Skeletal muscle cell (primary cell): Measurements from ENCODE around the gene ASPHD1.
"Not testable (repeated sequence)": the region's sequence is repeated elsewhere in the genome, so short reads cannot be mapped to it uniquely, and the experiment has no call there.

ENCODE experiments used
- DNase-seq: peaks from one replicate; pipeline ENCODE4 v3.0.0-alpha.2; 2010; ENCODE audit warnings: low read depth
- H3K4me3 ChIP-seq: 2 replicates; pipeline ENCODE4 v1.5.1; 2011; ENCODE audit warnings: low read depth, mild to moderate bottlenecking, control low read depth, low read length, moderate library complexity

ASPHD1 gene

DNA sequence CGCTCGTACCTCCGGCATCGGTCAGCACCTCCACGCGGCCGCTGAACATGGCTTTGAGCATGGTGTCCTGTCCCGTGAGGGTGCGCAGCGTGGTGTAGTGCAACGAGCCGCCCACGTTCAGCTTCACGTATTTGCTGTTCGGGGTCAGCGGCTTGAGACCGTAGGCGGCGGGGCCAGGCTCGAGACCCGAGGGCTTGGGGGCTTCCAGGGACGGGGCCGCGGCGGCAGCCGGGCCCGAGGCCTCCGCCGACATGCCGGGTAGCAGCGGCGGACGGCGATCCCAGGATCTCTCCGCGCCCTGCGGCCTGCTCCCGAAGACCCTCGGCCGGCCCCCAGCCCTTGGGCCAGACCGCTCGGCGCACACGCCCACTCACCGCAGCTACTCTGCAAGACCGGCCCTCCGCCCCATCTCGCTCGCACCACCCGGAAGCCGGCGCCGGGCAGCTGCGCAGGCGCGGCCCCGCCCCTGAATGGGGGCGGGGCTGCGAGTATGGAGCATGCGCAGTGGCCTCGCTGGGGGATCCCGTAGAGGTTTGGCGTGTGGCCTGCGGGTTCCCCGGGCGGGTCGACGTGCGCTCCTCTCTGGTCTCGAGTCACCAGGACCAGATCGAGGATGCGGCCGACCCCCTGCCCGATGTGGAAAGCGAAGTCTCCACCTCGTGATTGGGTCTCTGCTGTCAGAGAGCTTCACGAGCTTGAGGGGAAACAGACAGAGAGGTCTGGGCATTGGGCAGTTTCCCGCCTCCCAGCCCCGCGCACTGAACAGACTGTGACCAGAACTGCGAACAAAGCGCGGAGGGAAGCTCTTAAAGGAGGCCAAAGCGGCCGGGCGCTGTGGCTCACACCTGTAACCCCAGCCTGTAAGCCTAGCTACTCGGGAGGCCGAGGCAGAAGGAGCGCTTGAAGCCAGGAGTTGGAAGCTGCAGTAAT, 25.8 kb downstream of the ASPHD1 start, which contains the start of gene KCTD13:
Gene KCTD13, minus strand, starts transcription at position 446 of the 930 bp plus-strand sequence. Its CDS starts 193 bp downstream, at position 253.
- H3K4me3 ChIP-seq = peak within 1 kb of the TSS; percentile 94
- DNase-seq = peak; percentile 34

GRCh38 chr16:29926711-29927052, 26.4 kb downstream of the ASPHD1 start:
- peak overlapping the region; percentile 94 for H3K4me3 ChIP-seq
- DNase-seq = no peak

GRCh38 chr16:29927070-29927905, 27.0 kb downstream of the ASPHD1 start:
- H3K4me3 ChIP-seq = peak overlapping the region; percentile 94
- DNase-seq = no peak

DNA sequence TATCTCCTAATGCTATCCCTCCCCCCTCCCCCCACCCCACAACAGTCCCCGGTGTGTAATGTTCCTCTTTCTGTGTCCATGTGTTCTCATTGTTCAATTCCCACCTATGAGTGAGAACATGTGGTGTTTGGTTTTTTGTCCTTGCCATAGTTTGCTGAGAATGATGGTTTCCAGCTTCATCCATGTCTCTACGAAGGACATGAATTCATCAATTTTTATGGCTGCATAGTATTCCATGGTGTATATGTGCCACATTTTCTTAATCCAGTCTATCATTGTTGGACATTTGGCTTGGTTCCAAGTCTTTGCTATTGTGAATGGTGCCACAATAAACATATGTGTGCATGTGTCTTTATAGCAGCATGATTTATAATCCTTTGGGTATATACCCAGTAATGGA, 31.5 kb downstream of the ASPHD1 start:
- not testable (repeated sequence) for DNase-seq, H3K4me3 ChIP-seq

DNA sequence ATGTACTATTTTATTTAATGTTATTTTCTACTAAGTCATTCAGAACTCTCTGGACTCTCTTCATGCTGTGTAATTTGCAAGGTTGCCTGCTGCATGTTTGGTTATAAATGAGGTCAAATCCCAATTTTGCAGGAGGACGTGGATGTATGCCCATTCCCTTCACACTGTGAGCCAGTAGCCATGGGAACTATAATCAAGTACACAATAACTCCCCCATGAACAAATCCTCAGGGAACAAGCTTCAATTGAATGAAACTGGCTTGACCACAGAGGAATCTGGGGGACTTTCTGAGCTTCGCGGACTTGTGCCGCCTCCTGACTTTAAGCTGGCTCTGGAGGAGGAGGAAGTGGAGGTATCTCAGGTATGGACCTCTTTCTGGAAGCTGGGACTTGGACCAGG, 40.4 kb downstream of the ASPHD1 start:
- DNase-seq = no peak
- no peak overlapping the region for H3K4me3 ChIP-seq

DNA sequence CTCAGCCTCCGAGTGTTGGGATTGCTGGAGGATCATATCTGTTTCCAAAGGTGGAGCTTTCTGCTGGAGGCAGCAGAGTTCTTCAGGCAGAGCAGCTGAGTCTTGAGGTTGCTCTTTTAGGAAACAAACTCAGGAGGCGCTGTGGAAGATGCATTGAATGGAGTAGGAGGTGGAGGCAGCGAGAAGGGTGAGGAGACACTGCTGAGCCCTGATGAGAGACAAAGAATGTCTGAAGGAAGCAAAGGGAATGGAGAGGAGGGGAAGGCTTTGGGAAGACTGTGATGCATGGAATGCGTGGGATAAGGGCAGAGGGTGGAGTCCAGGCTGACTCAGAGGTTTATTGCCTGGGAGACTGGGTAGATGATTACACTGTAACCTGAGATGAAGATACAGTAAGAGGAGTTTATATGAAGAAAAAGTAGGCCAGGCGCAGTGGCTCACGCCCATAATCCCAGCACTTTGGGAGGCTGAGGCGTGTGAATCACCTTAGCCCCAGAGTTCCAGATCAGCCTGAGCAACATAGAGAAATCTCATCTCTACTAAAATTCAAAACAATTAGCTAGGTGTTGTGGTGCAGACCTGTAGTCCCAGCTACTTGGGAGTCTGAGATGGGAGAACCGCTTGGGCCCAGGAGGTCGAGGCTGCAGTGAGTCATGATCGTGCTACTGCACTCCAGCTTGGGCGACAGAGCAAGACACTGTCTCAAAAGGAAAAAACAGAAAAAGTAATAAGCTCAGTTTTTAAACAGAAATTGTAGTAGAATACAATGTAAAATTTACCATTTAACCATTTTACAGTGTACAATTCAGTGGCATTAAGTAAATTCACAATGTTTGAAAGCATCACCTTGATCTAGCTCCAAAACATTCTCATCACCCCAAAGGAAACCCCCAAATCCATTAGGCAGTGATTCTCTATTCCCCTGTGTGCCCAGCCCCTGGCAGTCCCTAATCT, 43.8 kb downstream of the ASPHD1 start:
- H3K4me3 ChIP-seq = no peak overlapping the region
- peak; percentile 93 for DNase-seq

GRCh38 chr16:29947897-29948296, 47.6 kb downstream of the ASPHD1 start:
- H3K4me3 ChIP-seq = no peak overlapping the region
- no peak for DNase-seq

DNA sequence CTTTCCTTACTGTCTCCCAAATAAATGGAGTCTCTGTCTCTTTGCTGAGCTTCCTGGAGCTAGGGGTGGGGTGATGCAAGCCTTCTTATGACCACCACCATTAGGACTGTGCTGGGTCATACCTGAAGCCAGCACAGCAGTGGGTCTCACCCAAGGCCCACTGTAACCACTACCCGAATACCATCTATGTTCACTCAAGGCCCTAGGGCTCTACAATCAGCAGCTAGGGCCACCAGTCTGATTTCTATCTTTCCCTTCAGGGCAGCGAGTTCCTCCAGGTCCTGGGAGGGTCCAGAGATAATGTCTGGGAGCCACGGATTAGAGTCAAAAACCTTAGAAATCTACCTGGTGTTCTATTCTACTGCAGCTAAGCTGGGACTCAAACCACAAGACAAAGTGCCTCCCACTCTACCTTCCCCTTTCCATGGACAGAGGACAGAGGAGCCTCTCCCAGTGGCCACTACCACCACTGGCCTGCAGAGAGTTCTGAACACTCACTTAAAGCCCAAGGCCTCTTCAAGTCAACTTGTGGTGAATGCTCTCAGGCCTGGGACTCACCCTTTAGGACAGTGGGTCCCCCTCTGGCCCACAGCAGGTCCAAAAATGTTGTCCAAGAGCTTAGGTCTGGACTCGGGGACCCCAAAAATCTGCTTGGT, 50.6 kb downstream of the ASPHD1 start:
- DNase-seq = no peak
- H3K4me3 ChIP-seq = no peak overlapping the region

GRCh38 chr16:29951625-29952365, 51.5 kb downstream of the ASPHD1 start:
- H3K4me3 ChIP-seq = no peak overlapping the region
- DNase-seq = no peak
